ENCODE data around the gene PAFAH1B1.

PAFAH1B1 gene

GRCh38 chr17:2719861-2720260 lies 126.4 kb downstream of the PAFAH1B1 start:
- no peak for DNase-seq (ENCODE audit: low read depth)

- DNase-seq (ENCODE audit: low read depth), result no peak
These were observed 128.1 kb downstream of the PAFAH1B1 start for GRCh38 chr17:2721603-2722002.

DNA sequence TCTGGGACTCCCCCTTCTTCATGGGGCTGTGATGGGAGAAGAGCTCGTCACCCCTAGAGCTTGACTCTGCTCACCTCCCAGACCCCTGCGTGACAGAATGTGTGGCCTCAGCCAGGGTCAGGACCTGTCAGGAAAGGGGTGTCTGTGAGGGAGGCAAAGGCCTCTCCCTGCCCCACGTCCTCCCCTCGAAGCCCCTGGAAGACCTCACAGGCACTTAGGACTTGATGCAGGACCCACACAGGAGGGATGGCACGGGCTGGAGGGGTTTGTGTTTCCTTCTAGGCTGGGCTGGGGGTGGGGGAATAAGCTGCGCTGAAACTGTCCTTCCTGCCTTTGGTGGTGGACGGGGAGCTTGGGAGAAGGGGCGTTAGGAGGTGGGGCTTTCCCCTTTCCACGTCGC lies 129.2 kb downstream of the PAFAH1B1 start:
- DNase-seq (ENCODE audit: low read depth), result no peak

DNA sequence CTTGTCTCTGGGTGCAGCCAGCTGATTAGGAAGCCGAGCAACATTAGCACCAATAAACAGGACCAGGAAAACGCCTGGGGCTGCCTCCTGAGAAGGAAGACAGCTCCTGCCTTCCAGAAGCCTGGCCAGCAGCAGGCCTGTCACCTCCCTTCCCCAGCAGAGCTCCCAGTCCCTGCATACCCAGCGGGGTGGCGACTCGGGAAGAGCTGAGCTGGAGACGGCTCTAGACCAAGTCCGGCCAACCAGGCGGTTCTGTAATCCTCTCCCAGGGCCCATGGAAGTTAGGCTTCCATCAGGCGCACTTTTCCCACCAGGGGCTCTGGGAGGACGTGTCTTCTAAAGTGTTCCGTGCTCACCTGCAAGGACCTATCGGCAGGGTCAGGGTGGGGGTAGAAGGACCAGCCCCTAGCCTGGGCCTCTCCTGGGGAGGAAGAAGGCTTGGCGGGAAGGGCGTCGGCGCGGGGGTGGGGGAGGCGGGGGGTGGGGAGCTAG lies 130.1 kb downstream of the PAFAH1B1 start:
- no peak for DNase-seq (ENCODE audit: low read depth)

GRCh38 chr17:2723997-2724783 lies 130.7 kb downstream of the PAFAH1B1 start:
- no peak for DNase-seq (ENCODE audit: low read depth)

- peak; percentile 39 for DNase-seq (ENCODE audit: low read depth)
These were observed 131.3 kb downstream of the PAFAH1B1 start for GRCh38 chr17:2724784-2725164.

DNA sequence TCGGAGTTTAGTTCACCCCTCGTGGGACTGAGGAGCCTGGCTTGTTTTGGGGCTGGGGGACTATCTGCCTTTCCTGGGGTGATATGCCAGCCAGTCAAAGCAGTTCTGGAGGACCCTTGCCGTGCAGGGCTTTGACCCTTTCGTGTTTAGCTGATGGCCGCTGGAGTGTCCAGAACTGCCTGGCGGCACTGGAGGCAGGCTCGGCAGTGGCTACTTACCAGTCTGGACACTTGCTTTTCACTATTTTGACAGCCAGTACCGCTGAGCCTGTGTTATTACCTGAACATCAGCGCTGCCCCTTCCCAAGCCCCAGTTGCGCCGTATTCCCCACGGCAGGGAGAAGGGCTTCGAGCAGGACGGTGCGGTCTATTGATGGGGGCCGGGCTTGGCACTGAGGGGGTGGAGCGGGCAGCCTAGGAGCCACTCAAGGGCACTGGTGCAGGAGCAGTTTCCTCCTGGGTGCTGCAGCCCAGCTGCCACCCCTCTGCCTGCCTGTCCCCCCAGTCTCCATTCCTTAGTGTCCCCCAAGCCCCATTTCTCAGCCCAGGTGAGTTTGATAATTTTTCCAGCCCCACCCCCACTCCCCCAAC lies 137.4 kb downstream of the PAFAH1B1 start:
- DNase-seq (ENCODE audit: low read depth), result no peak

DNA sequence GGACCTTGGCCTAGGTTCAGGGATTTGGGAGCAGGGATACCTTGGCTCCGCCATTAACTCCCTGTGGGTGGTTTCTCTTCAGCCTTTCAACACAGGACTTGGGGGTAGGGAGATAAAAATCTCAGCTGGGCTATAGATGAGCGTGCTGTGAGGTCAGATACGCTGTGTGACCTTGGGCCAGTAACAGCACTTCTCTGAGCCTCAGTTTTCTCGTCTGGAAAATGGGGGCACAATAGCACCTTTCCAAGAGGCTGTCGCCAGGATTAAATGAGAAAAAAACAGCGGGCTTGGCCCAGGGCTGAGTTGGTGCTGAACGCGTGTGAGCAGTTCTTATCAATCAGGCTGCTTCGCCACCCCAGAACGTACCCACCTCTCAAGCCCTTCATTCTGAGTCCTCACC lies 138.4 kb downstream of the PAFAH1B1 start:
- DNase-seq (ENCODE audit: low read depth), result no peak

DNA sequence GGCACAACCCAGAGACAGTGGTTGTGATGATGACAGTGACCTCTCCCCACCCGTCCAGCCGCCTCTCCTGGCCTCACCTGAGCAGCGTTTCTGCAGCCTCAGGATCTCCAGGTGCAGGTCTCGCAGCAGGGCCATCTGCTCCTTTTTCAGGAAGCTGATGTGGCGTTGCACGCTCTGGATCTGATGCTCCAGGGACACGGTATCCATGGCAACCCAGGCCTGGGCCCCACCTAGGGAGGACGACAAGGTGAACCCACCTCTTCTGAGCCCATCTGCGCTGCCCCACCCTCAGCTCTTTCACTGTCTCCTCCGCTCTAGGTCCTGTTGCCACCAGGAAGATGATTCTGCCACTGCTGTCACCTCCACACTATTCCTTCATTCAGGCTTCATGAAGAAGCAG lies 141.5 kb downstream of the PAFAH1B1 start:
- no peak for DNase-seq (ENCODE audit: low read depth)
